Mesendoderm (in vitro differentiated cells): ENCODE data around the gene JARID2.
A peak's percentile ranks its signal among the peaks of the same experiment; 100 is the strongest.

Experiments
- DNase-seq: peaks from one replicate; pipeline ENCODE4 v3.0.0; 2013
- H2AK5ac ChIP-seq: 2 replicates; pipeline ENCODE4 v1.6.1; 2013; ENCODE audit warnings: low read length, inconsistent platforms
- H2BK120ac ChIP-seq: 2 replicates; pipeline ENCODE4 v1.6.1; 2013; ENCODE audit warnings: low read depth, mild to moderate bottlenecking, low read length, moderate library complexity, mixed read lengths
- H2BK15ac ChIP-seq: replicated peaks from 2 replicates; pipeline ENCODE4 v1.6.1; 2013; ENCODE audit warnings: low read depth, mild to moderate bottlenecking, moderate library complexity
- H2BK5ac ChIP-seq: 2 replicates; pipeline ENCODE4 v1.6.1; 2013; ENCODE audit warnings: low read length, inconsistent platforms
- H3K18ac ChIP-seq: 2 replicates; pipeline ENCODE4 v1.6.1; 2013; ENCODE audit warnings: mild to moderate bottlenecking, low read length, mixed read lengths
- H3K23ac ChIP-seq: one replicate; pipeline ENCODE4 v1.6.1; 2013; ENCODE audit warnings: low read length
- H3K27ac ChIP-seq: 2 replicates; pipeline ENCODE4 v1.5.1; 2013; ENCODE audit warnings: low read depth, mild to moderate bottlenecking, inconsistent platforms, low read length, moderate library complexity
- H3K27me3 ChIP-seq: 2 replicates; pipeline ENCODE4 v1.6.1; 2013; ENCODE audit warnings: low read length, control low read depth, mild to moderate bottlenecking, inconsistent platforms; ENCODE audit not compliant: insufficient read depth, poor library complexity
- H3K36me3 ChIP-seq: 2 replicates; pipeline ENCODE4 v1.6.1; 2013; ENCODE audit warnings: low read length, inconsistent platforms; ENCODE audit not compliant: control insufficient read depth, insufficient read depth
- H3K4ac ChIP-seq: one replicate; pipeline ENCODE4 v1.6.1; 2013; ENCODE audit warnings: low read depth, mild to moderate bottlenecking, low read length, moderate library complexity
- H3K4me1 ChIP-seq: 2 replicates; pipeline ENCODE4 v1.6.1; 2013; ENCODE audit warnings: low read depth, low read length, inconsistent platforms; ENCODE audit not compliant: control insufficient read depth
- H3K4me2 ChIP-seq: 2 replicates; pipeline ENCODE4 v1.6.1; 2013; ENCODE audit warnings: low read length
- H3K4me3 ChIP-seq: 2 replicates; pipeline ENCODE4 v1.5.1; 2013; ENCODE audit warnings: mild to moderate bottlenecking, low read length
- H3K56ac ChIP-seq: one replicate; pipeline ENCODE4 v1.6.1; 2013; ENCODE audit warnings: low read length
- H3K79me1 ChIP-seq: 2 replicates; pipeline ENCODE4 v1.6.1; 2013; ENCODE audit warnings: low read length, inconsistent platforms
- H3K79me2 ChIP-seq: 2 replicates; pipeline ENCODE4 v1.6.1; 2013; ENCODE audit warnings: mild to moderate bottlenecking, low read length; ENCODE audit not compliant: control insufficient read depth, insufficient read depth
- H3K9ac ChIP-seq: 2 replicates; pipeline ENCODE4 v1.6.1; 2013; ENCODE audit warnings: low read length, inconsistent platforms
- H4K5ac ChIP-seq: one replicate; pipeline ENCODE4 v1.6.1; 2013; ENCODE audit warnings: low read length
- H4K8ac ChIP-seq: one replicate; pipeline ENCODE4 v1.6.1; 2013; ENCODE audit warnings: low read depth, mild to moderate bottlenecking, control low read depth, low read length, moderate library complexity
- WGBS: extraction: QIAGEN DNeasy Blood & Tissue Kit; methylation state at CpG from one replicate; pipeline ENCODE4 v1.1.7; 2013; ENCODE audit warnings: low lambda C conversion rate, missing lambda C conversion rate; ENCODE audit not compliant: insufficient coverage; ENCODE audit errors: extremely low coverage; 5-methylcytosine and 5-hydroxymethylcytosine counted together

Gene JARID2

DNA sequence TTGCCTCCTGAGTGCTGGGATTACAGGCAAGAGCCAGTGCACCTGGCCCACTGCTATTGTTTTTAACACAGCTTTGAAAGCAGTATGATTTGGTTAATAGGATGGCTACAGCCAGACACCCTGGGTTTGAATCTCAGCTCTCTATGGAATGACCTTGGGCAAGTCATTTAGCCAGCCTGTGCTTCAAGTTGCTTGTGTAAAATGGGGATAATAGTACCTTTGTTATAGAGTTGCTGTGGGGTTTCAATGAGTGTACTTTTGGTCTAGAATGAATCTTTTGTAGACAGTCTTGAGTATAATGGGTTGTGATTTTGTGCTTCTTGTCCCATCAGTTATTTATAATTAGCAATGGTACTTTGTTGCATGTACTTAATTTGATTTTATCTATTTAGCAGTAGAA is 70.9 kb downstream of the JARID2 start:
- Histone ChIP-seq H3K79me2 (peaks cover 87% of the 10 kb centered on the region), H2AK5ac (no peak overlapping the region), H3K18ac (no peak overlapping the region), H3K4ac (no peak overlapping the region), H2BK120ac (no peak overlapping the region), H3K4me1 (no peaks in the 10 kb centered on the region), H2BK15ac (no peak overlapping the region), H2BK5ac (no peak overlapping the region), H3K27ac (no peak overlapping the region), H3K9ac (no peak overlapping the region), H4K8ac (no peak overlapping the region), H3K36me3 (no peaks in the 10 kb centered on the region), H3K56ac (no peak overlapping the region), H3K27me3 (no peaks in the 10 kb centered on the region), H4K5ac (no peak overlapping the region), H3K23ac (no peak overlapping the region), H3K4me3 (no peak overlapping the region), H3K4me2 (no peak overlapping the region), H3K79me1 (peaks cover 17% of the 10 kb centered on the region)
- DNase-seq, result no peak

DNA sequence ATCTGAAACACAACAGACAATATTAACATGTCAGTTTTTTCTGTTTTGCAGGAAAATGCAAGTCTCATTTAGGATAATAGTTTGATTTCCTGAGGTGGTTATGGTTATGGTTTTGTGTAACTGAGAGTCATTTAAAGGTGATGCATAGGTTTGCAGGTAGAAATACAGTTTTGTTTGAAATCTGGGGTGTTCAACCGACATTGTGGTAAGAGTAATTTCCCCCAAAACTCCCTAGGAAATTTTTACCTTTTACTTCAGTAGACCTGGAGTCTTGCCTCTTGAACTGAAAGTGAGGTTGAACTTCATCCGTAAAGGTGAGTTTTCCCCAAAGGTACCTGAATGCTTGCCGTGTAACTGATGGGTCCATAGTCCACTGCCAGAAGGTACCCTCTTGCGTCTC is 71.4 kb downstream of the JARID2 start:
- Histone ChIP-seq H2BK5ac (no peak overlapping the region), H4K5ac (no peak overlapping the region), H3K79me2 (peaks cover 87% of the 10 kb centered on the region), H3K23ac (no peak overlapping the region), H3K9ac (no peak overlapping the region), H3K4ac (no peak overlapping the region), H3K56ac (no peak overlapping the region), H2BK15ac (no peak overlapping the region), H3K36me3 (no peaks in the 10 kb centered on the region), H4K8ac (no peak overlapping the region), H2BK120ac (no peak overlapping the region), H3K4me1 (no peaks in the 10 kb centered on the region), H3K4me2 (no peak overlapping the region), H3K18ac (no peak overlapping the region), H2AK5ac (no peak overlapping the region), H3K27me3 (no peaks in the 10 kb centered on the region), H3K27ac (no peak overlapping the region), H3K4me3 (no peak overlapping the region), H3K79me1 (peaks cover 19% of the 10 kb centered on the region)
- DNase-seq, result no peak
- WGBS, result no CpG with 5 or more reads among the region's 4 CpGs

DNA sequence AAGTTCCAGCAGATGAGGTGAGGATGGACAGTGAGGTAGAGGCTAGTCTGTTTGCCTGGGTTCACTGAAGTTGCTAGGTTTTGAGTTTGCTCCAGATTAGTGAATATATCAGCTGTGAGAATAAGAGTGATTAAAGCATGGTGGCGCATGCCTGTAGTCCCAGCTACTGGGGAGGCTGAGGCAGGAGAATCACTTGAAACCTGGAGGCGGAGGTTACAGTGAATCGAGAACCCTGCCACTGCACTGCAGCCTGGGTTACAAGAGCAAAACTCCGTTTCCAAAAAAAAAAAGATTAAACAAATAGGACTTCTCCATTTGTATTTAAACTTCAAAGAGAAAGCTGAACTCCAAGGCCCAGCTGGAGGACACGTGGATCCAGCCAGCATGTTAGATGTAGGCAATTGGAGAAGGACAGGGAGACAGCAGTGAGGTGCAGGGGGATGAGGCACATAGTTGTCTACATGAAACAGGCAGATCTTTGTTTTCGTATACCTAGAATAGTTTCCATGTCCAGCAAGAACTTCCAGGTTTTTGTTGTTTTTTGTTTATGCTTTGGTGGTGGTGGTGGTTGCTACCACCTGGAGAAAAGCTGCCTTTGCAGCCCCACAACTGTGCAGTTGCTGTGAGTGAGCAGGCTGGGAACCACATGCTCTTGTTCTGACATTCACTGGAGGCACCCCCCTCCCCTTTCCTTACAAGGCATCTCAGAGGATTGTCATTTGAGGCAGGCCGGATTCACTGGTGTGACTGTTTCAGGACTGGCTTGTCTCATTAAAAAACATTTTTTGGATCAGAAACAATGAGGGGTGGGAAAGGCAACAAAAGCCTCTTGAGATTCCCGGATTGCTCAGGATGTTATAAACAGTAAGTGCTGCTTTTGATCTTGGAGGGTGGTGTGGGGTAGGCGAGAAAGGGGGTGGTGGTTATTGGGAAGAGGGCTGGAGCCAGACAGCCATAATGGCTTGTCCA is 72.3 kb downstream of the JARID2 start:
- Histone ChIP-seq H2BK120ac (no peak overlapping the region), H3K4me2 (no peak overlapping the region), H3K27ac (no peak overlapping the region), H4K8ac (no peak overlapping the region), H3K9ac (no peak overlapping the region), H3K23ac (no peak overlapping the region), H2BK5ac (no peak overlapping the region), H3K27me3 (no peaks in the 10 kb centered on the region), H3K79me2 (peaks cover 86% of the 10 kb centered on the region), H3K4ac (no peak overlapping the region), H3K36me3 (no peaks in the 10 kb centered on the region), H4K5ac (no peak overlapping the region), H2AK5ac (no peak overlapping the region), H3K56ac (no peak overlapping the region), H3K18ac (no peak overlapping the region), H3K4me1 (no peaks in the 10 kb centered on the region), H3K4me3 (no peak overlapping the region), H2BK15ac (no peak overlapping the region), H3K79me1 (peaks cover 16% of the 10 kb centered on the region)
- WGBS, result no CpG with 5 or more reads among the region's 9 CpGs
- DNase-seq, result peak; percentile 71

DNA sequence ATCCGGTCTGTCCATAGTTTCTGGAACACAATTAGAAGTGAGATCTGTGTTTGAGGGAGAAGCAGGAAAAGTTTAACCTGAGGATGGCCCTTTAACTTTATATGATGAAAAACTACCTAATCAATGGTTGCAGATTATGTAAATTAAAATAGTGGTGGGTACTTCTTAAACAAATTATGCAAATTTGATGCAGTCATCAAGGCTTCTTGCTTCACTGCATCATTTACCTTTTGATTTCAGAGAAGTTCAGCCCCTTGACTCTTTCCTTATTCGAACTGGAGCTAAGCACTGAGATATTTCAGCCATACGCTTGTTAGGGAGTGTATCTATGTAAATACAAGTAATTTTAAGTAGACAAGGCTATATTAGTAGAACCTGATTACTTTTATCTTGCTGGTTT is 73.8 kb downstream of the JARID2 start:
- Histone ChIP-seq H3K4ac (no peak overlapping the region), H3K4me1 (no peaks in the 10 kb centered on the region), H3K36me3 (no peaks in the 10 kb centered on the region), H3K79me2 (peaks cover 84% of the 10 kb centered on the region), H3K56ac (no peak overlapping the region), H2BK120ac (no peak overlapping the region), H2BK15ac (no peak overlapping the region), H2BK5ac (no peak overlapping the region), H3K4me2 (no peak overlapping the region), H3K79me1 (peaks cover 11% of the 10 kb centered on the region), H3K27me3 (no peaks in the 10 kb centered on the region), H3K23ac (no peak overlapping the region), H4K8ac (no peak overlapping the region), H3K27ac (no peak overlapping the region), H2AK5ac (no peak overlapping the region), H3K18ac (no peak overlapping the region), H4K5ac (no peak overlapping the region), H3K4me3 (no peak overlapping the region), H3K9ac (no peak overlapping the region)
- WGBS, result no CpG with 5 or more reads among the region's 3 CpGs
- DNase-seq, result no peak

DNA sequence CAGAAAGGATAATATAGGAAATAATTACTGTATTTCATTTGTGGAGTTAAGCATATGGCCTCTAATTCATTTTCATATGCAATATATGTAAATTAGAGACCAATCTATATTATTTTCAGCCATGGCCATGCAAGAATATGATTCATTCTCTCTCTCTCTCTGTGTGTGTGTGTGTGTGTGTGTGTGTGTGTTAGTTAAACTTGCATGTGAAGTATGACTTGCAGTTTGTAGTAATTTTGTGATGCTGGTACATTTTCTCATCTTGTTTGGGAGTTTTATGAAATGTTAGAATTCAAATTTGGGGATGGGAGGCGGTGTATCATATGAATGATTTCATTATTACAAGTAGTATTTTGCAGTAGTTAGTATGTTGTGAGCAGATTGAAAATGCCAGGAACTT is 74.8 kb downstream of the JARID2 start:
- Histone ChIP-seq H3K4me1 (peaks cover 1% of the 10 kb centered on the region), H3K27ac (no peak overlapping the region), H4K8ac (no peak overlapping the region), H2BK120ac (no peak overlapping the region), H2BK15ac (no peak overlapping the region), H3K9ac (no peak overlapping the region), H4K5ac (no peak overlapping the region), H3K79me2 (peaks cover 84% of the 10 kb centered on the region), H3K4ac (no peak overlapping the region), H3K79me1 (peaks cover 12% of the 10 kb centered on the region), H3K27me3 (no peaks in the 10 kb centered on the region), H2AK5ac (no peak overlapping the region), H3K56ac (no peak overlapping the region), H2BK5ac (no peak overlapping the region), H3K18ac (no peak overlapping the region), H3K4me2 (no peak overlapping the region), H3K36me3 (no peaks in the 10 kb centered on the region), H3K4me3 (no peak overlapping the region), H3K23ac (no peak overlapping the region)
- WGBS, result no CpG with 5 or more reads among the region's 1 CpG
- no peak for DNase-seq

DNA sequence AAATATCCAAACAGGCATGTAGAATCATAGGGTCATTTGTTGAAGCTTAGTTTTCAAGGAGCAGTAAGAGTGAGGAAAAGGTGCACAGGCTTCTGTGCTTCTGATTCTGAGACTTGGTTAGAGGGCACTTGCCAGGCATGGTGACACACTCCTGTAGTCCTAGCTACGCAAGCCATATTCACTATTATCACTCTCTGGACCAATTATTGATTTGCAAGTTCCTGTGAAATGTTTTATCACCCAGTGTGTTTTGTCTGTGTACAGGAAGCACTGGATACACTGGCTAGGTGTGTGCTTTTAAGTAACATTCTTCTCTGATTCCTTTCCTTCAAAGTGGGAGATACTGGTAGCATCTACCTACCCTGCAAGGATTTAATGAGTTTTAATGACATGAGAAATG is 76.3 kb downstream of the JARID2 start:
- WGBS, result no CpG with 5 or more reads among the region's 1 CpG
- no peak overlapping the region for H3K4me2 ChIP-seq
- no peak overlapping the region for H4K8ac ChIP-seq
- no peak overlapping the region for H2BK120ac ChIP-seq
- H4K5ac ChIP-seq, result no peak overlapping the region
- H3K9ac ChIP-seq, result no peak overlapping the region
- H2BK5ac ChIP-seq, result no peak overlapping the region
- no peak for DNase-seq
- H3K4me3 ChIP-seq, result no peak overlapping the region
- peaks cover 84% of the 10 kb centered on the region for H3K79me2 ChIP-seq
- H3K36me3 ChIP-seq, result no peaks in the 10 kb centered on the region
- no peak overlapping the region for H3K27ac ChIP-seq
- peaks cover 12% of the 10 kb centered on the region for H3K79me1 ChIP-seq
- H3K4me1 ChIP-seq, result peaks cover 1% of the 10 kb centered on the region
- no peak overlapping the region for H3K23ac ChIP-seq
- H2AK5ac ChIP-seq, result no peak overlapping the region
- no peak overlapping the region for H2BK15ac ChIP-seq
- no peak overlapping the region for H3K4ac ChIP-seq
- H3K18ac ChIP-seq, result no peak overlapping the region
- no peaks in the 10 kb centered on the region for H3K27me3 ChIP-seq
- H3K56ac ChIP-seq, result no peak overlapping the region
